GM19025 (cell line): Measurements from ENCODE around the gene TRAT1.
"Not testable (repeated sequence)": the region's sequence is repeated elsewhere in the genome, so short reads cannot be mapped to it uniquely, and the experiment has no call there.

Experiments
- ATAC-seq: cut with Tn5 transposase; IDR thresholded peaks from one replicate; pipeline ENCODE4 v1.9.1; 2021; ENCODE audit warnings: mild to moderate bottlenecking, low read depth, moderate library complexity; ENCODE audit not compliant: unreplicated experiment

TRAT1 gene

GRCh38 chr3:108822123-108822897 lies at the start of gene TRAT1:
TRAT1 (plus strand) TSS chr3:108822786; CDS start chr3:108822928, 142 bp downstream.
- ATAC-seq, result no peak

GRCh38 chr3:108775649-108776048 lies 46.9 kb upstream of the TRAT1 start:
- no peak for ATAC-seq

- no peak for ATAC-seq
Measured at GRCh38 chr3:108779496-108779895, 43.1 kb upstream of the TRAT1 start.

- ATAC-seq, result no peak
Measured at GRCh38 chr3:108780235-108780634, 42.4 kb upstream of the TRAT1 start.

GRCh38 chr3:108791473-108791872 lies 31.1 kb upstream of the TRAT1 start:
- no peak for ATAC-seq

- ATAC-seq, result no peak
Measured at GRCh38 chr3:108804437-108804836, 18.1 kb upstream of the TRAT1 start.

GRCh38 chr3:108804966-108805365 lies 17.6 kb upstream of the TRAT1 start:
- ATAC-seq, result no peak

GRCh38 chr3:108806316-108806715 lies 16.3 kb upstream of the TRAT1 start:
- no peak for ATAC-seq

GRCh38 chr3:108818404-108818803 lies 4.2 kb upstream of the TRAT1 start:
- ATAC-seq, result peak; percentile 63

- ATAC-seq, result no peak
Measured at GRCh38 chr3:108820586-108820985, 2.0 kb upstream of the TRAT1 start.

GRCh38 chr3:108823227-108823626 lies 641 bp downstream of the TRAT1 start:
- no peak for ATAC-seq

- ATAC-seq, result not testable (repeated sequence)
Measured at GRCh38 chr3:108823803-108824202, 1.2 kb downstream of the TRAT1 start.

GRCh38 chr3:108826309-108827187 lies 4.0 kb downstream of the TRAT1 start:
- no peak for ATAC-seq

GRCh38 chr3:108830381-108830780 lies 7.8 kb downstream of the TRAT1 start:
- no peak for ATAC-seq

GRCh38 chr3:108830991-108831614 lies 8.5 kb downstream of the TRAT1 start:
- no peak for ATAC-seq

- no peak for ATAC-seq
Measured at GRCh38 chr3:108833611-108834010, 11.0 kb downstream of the TRAT1 start.

- no peak for ATAC-seq
Measured at GRCh38 chr3:108834551-108834950, 12.0 kb downstream of the TRAT1 start.

- ATAC-seq, result no peak
Measured at GRCh38 chr3:108835101-108835500, 12.5 kb downstream of the TRAT1 start.

GRCh38 chr3:108838436-108838835 lies 15.8 kb downstream of the TRAT1 start:
- ATAC-seq, result no peak

- no peak for ATAC-seq
Measured at GRCh38 chr3:108845709-108846293, 23.2 kb downstream of the TRAT1 start.

GRCh38 chr3:108847187-108847586 lies 24.6 kb downstream of the TRAT1 start:
- no peak for ATAC-seq
